Activated CD4-positive, alpha-beta T cell treated with anti-CD3 and anti-CD28 coated beads, Interleukin-2, amount 50 U/mL, for 24 hours (primary cell): ENCODE data around the gene MYH14.
"Not testable (repeated sequence)": the region's sequence is repeated elsewhere in the genome, so short reads cannot be mapped to it uniquely, and the experiment has no call there.

Experiments used
- DNase-seq, 2 donors: peaks; one replicate each; pipeline ENCODE4 v3.0.0-alpha.2; 2020; ENCODE audit warnings: low read depth in 1 of 2, low spot score in 1 of 2

Gene MYH14

DNA sequence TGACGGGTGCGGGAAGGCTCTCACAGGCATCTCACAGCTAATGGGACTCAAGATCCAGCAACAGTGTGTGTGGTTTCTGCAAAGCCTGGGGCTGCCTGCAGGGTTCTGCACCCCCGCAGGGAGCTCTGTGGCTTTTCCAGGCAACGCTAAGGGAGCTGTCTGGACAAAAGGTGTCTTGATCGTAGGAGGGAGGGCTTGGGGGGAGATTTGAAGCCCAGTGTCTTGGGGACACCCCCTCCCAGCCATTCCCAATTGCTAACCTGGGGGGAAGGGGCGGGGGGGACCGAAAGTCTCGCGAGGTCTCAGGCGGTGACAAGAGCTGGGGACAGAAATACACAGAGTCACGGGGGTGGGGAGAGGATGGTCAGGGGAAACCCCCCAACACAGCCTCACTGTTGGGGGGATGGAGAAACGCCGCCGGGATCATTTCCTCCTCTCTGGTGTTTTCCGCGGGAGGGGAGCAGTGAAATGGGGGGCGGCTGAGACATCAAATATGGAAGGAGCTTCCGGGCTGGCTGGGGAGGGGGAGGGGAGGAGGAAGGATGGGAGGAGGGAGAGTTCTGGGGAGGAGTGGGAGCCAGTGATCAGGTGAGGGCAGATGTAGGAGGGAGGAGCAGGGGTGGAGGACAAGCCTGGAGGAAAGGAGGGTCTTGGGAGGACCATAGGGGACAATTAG, 112.5 kb downstream of the MYH14 start:
- no peak for DNase-seq

DNA sequence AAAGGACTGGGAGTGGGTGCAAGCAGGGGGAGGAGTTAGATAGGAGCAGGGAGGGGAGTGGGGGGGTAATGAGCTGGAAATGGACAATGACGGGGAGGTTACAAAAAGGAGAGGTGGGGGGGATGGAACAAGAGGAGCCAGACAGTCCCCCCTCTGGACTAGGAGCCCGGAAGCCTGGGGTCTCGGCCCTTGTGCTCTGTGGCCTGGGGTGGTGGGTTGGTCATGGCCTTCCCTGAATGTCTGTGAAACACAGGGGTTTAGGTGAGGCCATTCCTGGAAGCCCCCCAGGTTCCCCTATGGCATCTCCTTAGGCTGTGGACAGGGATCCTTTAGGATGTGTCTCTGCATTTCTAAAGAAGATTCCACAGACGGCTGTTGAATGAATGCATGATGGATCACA, 113.7 kb downstream of the MYH14 start:
- no peak for DNase-seq

DNA sequence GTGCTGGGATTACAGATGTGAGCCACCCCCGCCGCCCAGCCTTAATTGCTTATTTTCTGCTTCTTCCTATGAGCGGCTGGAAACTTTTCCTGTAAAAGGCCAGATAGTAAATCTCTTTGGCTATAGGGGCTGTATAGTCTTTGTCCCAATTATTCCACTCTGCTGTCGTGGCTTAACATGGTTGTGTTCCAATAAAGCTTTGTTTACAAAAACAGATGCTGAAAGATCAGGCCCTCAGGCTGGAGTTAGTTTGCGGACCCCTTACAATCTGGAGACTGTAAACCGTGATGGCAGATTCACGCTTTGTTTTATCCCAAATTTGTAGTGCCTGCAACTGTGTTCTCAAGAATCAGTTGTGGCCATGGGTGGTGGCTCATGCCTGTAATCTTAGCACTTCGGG, 115.0 kb downstream of the MYH14 start:
- DNase-seq = no peak

DNA sequence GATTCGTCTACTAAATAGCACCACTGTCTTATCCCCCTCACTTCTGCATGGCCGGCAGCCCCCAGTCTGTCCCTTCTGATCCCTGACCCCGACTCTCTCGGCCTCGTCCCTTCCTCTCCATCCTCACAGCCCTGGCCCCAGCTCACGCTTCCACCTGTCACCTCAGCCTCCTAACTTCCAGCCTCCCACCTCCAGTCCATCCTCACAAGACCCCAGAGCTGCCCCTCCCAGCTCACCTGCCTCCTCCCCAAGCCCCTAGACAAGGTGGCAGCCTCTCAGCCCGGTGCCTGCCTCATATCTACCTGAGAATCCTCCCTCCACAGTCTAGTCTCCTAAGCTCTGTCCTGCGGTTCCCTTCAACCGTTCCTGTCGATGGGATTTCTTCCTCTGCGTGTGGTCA, 115.7 kb downstream of the MYH14 start:
- no peak for DNase-seq

DNA sequence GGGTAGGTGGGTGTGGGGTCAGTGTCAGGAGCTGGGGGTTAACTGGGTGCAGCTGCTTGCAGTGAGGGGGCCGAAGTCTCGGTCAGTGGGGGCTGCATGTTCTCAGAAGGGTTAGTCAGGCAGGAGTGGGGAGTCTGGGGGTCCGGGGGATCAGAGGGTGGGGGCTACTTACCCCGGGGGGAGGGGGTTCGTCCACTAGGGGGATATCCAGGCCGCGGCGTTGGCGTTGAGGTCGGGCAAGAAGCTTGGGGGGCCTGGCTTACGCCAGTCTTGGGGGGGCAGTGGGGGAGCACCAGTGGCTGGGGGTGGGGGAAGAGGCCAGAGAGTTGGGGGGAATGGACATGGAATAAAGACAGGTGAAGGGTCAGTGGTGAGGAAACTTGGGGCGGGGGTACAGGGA, 116.6 kb downstream of the MYH14 start:
- DNase-seq = no peak

DNA sequence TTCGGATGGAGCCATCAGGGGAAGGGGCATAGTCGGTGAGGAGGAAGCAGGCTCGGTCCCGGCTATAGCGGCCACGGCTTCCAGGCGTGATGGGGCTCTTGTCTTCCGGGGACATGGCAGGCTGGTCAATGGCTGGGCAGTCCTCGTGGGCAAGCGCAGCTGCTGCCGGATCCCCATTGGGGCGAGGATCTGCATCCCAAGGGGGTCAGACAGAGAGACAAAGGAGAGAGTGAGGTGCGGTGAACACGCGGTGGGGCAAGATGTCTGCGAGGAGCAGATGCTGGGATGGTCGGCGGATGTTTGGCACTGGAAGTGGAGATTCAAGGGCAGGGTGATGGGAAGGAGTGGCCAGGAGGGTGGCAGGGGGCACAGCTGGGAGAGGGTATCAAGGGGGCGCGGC, 117.2 kb downstream of the MYH14 start:
- no peak for DNase-seq

DNA sequence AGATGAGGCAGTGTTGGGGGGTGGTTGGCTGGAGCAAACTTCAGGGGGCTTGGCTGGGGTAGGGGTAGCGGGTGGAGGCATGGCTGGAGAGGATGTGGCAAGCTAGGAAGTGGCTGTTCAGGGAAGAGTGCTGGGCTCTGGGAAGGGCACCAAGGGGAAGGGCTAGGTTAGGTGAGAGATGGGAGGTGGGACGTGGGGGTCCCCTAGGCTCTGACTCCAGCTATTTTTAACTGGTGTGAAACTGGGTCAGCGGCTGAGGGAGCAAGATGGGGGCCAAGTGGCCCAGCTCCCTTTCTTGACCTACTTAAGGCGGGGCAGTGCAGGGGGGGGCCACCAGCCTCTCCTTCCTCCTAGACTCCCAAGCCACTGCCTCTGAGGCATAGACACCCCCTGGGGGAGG, 118.4 kb downstream of the MYH14 start:
- DNase-seq = no peak

DNA sequence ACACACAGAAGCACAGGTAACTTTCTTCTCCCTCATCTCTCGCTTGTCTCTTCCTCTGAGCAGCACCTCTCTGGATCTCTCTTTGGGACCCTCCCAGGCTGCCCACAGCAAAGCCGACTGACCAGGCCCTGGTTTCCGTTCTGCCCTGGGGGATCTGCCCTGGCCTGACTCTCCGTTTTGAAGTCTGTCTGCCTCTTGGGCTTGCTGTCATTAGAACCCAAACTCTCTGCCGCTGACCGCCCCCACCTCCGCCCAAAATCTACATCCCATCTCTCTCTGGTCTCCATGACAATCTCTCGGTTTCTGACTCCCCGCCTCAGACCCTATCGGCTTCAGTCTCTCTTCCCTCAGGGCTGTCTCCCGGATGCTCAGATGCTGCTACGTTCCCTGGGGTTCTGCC, 118.8 kb downstream of the MYH14 start:
- no peak for DNase-seq

DNA sequence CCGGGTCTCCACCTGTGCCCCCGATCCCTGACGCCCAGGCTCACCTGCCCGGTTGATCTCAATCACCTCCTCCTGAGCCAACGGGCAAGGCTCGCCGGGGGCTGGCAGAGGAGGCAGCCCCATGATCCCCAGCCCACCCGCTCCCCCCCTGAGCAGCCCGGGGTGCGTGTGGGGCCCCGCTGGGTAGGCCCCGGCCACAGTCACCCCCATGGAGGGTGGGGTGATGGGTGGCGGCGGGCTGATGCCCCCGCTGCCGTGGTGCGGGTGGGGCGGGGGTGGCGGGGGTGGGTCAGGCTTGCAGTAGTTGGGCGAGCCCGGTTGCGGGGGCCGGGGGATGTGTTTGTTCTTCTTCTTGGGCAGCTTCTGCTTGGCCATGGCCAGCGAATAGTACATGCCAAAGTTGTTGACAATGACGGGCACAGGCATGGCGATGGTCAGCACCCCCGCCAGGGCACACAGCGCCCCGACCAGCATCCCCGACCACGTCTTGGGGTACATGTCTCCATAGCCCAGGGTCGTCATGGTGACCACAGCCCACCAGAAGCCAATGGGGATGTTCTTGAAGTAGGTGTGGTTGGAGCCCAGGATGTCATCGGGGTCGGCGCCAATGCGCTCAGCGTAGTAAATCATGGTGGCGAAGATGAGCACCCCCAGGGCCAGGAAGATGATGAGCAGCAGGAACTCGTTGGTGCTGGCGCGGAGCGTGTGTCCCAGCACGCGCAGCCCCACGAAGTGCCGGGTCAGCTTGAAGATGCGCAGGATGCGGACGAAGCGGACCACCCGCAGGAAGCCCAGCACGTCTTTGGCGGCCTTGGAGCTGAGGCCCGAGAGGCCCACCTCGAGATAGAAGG, 119.7 kb downstream of the MYH14 start:
- no peak for DNase-seq

DNA sequence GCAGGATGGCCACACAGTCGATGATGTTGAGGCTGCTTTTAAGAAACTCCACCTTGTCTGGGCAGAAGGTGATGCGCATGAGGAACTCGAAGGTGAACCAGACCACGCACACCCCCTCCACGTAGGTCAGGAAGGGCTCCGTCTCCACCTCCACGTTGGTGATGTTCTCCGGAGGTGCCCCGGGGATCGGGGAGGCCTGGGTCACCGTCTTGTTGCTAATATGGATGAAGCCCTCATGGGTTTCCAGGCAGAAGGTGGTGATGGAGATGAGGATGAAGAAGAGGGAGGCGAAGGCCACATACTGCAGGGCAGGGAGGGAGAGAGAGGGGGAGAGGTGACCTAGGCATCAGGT, 120.3 kb downstream of the MYH14 start:
- DNase-seq = no peak

DNA sequence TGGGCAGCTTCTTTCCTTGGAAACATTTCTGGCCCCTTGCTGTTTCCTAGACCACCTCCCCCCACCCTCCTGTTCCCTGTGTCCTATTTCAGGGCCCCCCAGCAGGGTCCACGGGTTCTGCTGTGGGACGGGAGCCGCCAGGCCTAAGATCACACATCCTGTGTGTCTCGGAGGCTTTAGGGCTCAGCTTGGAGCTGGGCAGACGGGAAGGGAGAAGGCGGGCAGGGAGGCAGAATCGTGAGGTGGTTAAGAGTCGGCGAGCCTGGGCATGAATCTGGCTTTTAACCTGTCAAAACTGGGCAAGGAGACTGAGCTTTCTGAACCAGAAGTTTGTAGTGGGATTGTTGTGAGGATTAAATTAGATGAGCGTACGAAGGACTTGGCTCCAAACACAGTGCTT, 120.9 kb downstream of the MYH14 start:
- no peak for DNase-seq

DNA sequence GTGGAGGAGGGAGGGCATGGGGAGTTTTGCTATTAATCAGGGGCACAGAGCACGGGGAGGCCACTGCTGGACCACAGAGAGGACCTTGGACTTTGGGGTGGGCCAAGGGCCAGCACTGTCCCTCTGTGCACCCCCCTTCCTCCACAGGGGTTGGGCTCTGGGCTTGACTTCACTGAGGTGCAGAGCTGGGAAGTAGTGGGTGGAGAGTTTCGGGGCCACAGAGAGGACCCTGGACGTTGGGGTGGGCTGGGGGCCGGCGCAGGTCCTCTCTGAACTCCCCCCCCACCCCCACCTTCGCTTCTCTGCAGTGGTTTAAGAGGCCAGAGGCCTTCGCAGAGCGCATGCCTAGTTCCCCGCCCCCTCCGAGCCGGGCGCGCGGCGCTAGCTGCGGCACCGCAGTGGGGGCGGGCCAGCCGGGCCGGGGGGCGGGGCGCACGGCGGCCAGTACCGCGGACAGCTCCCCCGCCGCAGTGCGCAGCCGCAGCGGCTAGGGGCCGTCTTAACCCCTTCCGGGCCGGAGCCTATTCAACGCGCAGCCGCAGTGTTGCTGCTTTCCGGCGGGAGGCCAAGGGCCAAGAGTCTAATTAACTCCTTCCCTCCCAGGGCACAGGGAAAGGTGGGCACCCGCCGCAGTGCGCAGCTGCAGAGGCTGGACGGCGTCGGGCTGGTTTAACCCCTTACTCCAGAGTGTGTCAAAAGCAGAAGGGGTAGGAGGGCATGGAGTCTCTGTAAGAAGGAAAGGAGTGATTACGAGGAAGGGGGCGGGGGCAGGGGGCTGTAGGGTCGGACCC, 122.1 kb downstream of the MYH14 start:
- peak; percentile 54 to 69 for DNase-seq

DNA sequence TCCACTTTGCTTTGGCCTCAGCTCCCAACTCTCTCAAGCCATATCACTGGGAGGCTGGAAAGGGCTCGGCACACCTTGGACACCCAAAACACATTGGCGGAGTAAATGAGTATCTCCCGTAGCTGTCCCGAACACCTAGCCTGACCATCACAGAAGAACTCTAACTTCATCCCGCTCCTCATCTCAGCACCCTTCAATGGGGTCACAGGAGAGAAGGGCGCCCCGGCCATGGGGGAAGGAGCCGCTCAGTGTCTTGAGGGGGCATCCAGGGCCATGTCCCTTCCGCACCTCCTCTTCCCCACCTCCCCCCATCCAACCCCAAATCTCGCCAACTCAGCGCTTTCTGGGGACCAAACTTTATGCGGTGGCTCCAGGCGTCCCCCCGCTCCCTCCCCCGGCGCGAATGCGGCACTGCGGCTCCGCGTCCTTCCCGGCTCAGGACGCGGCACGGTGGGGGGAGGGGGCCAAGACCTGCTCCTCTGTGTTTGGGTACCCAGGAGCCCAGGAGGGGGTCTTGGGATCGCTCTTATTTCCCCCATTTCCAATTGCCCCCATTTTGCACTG, 122.8 kb downstream of the MYH14 start:
- DNase-seq = no peak

DNA sequence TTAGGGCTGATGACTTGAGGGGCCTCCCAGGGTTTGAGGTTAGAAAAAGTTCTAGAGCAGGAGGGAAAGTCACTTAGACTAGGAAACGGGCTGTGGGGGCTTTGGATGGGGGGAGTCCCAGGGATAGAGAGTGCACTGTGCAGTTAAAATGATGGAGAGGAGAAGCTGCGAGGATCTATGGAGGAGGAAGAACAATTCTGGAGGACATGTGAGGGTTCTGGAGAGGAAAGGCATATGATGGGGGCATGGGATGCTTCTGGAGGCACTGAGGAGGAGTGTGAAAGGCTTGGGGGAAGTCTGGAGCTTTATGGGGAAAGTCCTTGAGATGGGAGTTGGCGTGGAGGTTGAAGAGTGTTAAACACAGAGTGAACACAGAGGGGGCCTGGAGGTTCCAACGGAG, 123.6 kb downstream of the MYH14 start:
- DNase-seq = no peak

DNA sequence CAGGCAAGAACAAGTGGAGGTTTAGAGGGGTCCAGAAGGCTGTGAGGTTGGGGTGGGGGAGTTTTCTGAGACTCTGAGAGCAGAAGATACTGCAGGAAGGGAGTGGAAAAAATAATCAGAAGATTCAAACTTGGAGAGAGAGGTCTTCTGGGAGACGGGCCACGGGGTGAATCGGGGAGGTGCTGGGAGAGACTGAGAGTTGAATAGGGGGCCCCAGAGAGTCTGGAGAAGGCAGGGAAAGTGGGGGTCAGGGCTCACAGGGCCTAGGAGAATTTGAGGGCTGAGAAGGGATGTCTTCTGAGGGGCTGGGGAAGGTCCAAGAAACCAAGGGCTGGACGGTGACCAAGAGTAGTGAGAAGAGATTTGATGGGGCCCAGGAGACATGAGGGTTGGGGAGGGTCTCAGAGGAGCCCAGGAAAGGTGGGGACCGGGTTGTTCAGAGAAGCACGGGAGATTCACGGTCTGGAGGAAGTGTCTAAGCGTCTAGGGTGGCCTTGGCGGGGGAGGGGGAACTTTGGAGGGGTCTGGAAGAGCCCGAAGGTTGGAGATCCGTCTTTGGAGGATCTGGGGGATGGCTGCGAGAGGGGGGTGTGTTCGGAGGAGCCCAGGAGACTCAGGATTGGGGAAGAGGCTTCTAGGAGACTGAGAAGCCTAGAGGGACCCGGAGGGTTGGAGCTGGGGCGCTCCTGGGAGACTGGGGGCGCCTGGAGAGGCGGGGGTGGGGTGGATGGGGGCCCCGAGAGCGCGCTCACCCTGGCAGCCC, 124.2 kb downstream of the MYH14 start:
- DNase-seq = no peak

DNA sequence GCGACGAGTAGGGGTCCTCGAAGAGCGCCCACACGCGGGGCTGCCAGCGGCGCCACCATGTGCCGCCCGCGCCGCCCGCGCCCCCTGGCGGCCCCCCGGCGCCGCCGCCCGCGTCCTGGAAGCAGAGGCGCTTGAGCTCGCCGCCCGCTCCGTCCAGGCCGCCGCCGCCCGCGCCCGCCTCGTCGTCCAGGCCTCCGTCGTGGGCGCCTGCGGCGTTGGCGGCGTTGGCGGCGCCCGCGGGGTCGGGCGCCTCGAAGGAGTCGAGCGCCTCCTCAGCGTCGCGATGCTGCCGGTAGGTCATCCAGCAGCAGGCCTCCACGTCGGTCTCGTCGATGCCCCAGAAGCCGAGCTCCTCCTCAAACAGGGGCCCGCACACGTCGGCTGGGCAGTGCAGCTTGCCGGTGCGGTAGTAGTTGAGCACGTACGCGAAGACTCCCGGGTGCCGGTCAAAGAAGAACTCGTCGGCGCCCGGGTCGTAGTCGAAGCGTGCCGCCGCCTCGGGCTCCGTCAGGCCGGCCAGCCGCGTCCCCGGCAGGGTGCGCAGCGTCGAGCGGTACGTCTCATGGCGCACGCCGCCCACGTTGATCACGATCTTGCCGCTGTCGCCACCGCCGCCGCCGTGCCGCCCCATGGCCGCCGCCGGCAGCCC, 124.9 kb downstream of the MYH14 start:
- DNase-seq = no peak

DNA sequence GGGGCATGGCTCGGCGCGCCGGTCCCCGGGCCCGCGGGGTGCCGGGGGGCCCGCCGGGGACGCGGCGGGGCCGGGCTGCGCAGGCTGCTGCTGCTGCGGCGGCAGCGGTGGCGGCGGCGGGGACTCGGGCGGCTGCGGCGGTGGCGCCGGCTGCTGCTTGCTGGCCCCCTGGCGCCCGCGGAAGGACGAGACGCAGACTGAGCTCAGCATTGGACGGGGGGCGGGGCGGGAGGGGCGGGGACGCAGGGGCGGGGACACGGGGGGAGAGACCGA, 125.4 kb downstream of the MYH14 start:
- no peak for DNase-seq

DNA sequence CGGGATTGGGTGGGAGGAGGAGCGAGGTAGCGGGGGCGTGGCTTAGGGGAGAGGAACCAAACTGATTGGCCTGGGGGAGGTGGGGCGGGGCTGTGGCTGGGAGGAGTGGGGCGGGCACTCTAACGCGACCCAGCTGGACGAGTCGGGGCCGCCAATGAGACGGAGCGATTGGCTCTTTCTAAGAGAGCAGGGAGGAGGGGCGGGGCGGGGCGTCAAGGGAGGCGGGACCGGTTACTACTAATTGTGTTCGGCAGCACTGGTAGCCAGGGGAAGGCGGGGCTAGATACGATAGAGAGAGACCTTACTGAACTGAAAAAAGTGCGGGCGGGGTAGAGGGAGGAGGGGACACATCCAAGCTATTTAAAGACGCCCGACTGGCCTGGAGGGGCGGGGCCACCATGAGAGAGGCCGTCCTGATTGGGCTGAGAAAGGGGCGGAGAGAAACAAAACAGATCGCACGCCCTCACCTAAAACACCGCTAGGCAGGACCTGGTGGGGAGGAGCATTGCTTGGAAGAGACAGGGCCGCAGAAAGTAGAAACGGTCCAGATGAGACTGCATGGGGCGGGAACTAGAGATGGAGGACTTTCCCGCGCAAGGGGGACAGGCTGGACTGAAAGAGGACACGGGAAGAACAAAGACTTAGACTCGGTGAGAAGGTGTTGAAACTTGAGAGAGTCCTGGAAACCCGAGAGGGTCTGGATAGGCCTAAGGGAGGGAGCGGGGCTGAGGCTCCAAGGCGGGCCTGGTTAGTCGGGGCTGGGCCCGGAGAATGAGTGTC, 125.9 kb downstream of the MYH14 start, which contains the start of gene KCNC3:
TSS of gene KCNC3 (minus strand) at position 232 of the 780 bp plus-strand sequence. CDS start 295 bp downstream, outside the sequence.
- peak; percentile 83 to 95 for DNase-seq

DNA sequence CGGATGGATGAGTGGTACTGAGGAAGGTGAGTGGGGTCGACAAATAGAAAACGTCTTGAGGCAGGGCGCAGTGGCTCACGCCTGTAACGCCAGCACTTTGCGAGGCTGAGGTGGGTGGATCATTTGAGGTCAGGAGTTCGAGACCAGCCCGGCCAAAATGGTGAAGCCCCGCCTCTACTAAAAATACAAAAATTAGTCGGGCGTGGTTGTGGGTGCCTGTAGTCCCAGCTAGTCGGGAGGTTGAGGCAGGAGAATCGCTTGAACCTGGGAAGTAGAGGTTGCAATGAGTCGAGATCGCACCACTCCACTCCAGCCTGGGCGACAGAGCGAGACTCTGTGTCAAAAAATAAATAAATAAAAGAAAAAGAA, 126.5 kb downstream of the MYH14 start:
- DNase-seq = not testable (repeated sequence)
